ENCODE data around the gene ATP13A2.
"Not testable (repeated sequence)": the region's sequence is repeated elsewhere in the genome, so short reads cannot be mapped to it uniquely, and the experiment has no call there.

Gene ATP13A2

GRCh38 chr1:16975838-16976237 lies 35.9 kb downstream of the ATP13A2 start:
- DNase-seq, result no peak

- DNase-seq, result no peak
Observed at GRCh38 chr1:16975211-16975610, 36.5 kb downstream of the ATP13A2 start.

GRCh38 chr1:16973215-16973614 lies 38.5 kb downstream of the ATP13A2 start:
- DNase-seq, result no peak

- DNase-seq, result no peak
Observed at GRCh38 chr1:16972189-16972895, 39.4 kb downstream of the ATP13A2 start.

- no peak for DNase-seq
Observed at GRCh38 chr1:16971341-16972188, 40.2 kb downstream of the ATP13A2 start.

GRCh38 chr1:16970132-16970910 lies 41.4 kb downstream of the ATP13A2 start:
- no peak for DNase-seq

- no peak for DNase-seq
Observed at GRCh38 chr1:16969651-16970050, 42.1 kb downstream of the ATP13A2 start.

GRCh38 chr1:16969057-16969611 lies 42.6 kb downstream of the ATP13A2 start:
- no peak for DNase-seq

GRCh38 chr1:16968372-16968771 lies 43.4 kb downstream of the ATP13A2 start:
- DNase-seq, result no peak

- no peak for DNase-seq
Observed at GRCh38 chr1:16967962-16968361, 43.8 kb downstream of the ATP13A2 start.

GRCh38 chr1:16967095-16967575 lies 44.6 kb downstream of the ATP13A2 start:
- no peak for DNase-seq

- DNase-seq, result no peak
Observed at GRCh38 chr1:16966282-16966681, 45.4 kb downstream of the ATP13A2 start.

- DNase-seq, result no peak
Observed at GRCh38 chr1:16965486-16966067, 46.2 kb downstream of the ATP13A2 start.

- not testable (repeated sequence) for DNase-seq
Observed at GRCh38 chr1:16964169-16964568, 47.6 kb downstream of the ATP13A2 start.

- DNase-seq, result peak; percentile 59
Observed at GRCh38 chr1:16961297-16962133, 50.2 kb downstream of the ATP13A2 start.

GRCh38 chr1:16960560-16961296 lies 51.0 kb downstream of the ATP13A2 start:
- DNase-seq, result peak; percentile 56

GRCh38 chr1:16958475-16958874 lies 53.3 kb downstream of the ATP13A2 start:
- no peak for DNase-seq

- DNase-seq, result no peak
Observed at GRCh38 chr1:16957731-16958130, 54.0 kb downstream of the ATP13A2 start.

GRCh38 chr1:16956775-16957174 lies 55.0 kb downstream of the ATP13A2 start:
- DNase-seq, result no peak

- no peak for DNase-seq
Observed at GRCh38 chr1:16955186-16955585, 56.5 kb downstream of the ATP13A2 start.

GRCh38 chr1:16954579-16954978 lies 57.1 kb downstream of the ATP13A2 start:
- DNase-seq, result no peak
